Thyroid gland (tissue), 4 donors: ENCODE results near the gene SMIM11.

ENCODE experiments used
- CTCF ChIP-seq, 6 experiments: fragments of 200-600 bp in 3 of 6; fragments of 450-650 bp in 3 of 6; sonication (generic) in 3 of 6; IDR thresholded peaks; one replicate each; pipeline ENCODE4 v1.5.1; 2016 to 2019; ENCODE audit warnings: antibody characterized with exemption in 6 of 6, mild to moderate bottlenecking in 2 of 6, inconsistent platforms in 1 of 6, moderate library complexity in 1 of 6
- POLR2A ChIP-seq, 2 donors: fragments of 450-650 bp; IDR thresholded peaks; one replicate each; pipeline ENCODE4 v1.6.1; 2017; ENCODE audit warnings: antibody characterized with exemption in 2 of 2, mild to moderate bottlenecking in 2 of 2, moderate library complexity in 1 of 2

DNA sequence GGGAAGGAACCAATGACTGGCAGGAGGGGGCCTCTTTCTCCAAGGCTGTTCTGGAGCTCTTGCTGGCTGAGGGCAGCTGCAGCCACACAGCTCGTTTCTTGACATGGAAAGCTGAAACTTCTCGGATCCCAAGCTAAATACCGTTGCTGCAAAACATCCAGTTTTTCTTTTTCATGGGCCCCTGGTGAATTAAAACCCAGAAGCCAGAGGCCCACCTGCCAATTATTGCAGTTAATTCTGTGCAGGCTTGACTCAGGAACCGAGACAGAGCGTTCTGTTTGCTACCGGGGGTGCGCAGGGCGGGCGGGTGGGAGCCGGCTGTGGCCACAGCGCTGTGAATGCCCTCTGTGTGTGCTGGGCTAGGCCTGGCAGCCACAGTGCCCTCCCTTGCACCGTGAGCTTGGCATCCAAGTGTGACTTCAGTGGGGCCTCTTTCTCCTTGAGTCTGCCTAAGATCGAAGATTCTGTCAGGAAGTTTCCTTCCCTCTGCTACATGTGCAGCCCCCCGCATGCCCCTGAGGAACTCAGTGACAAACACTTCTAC lies 31.4 kb upstream of the SMIM11 start:
- TF ChIP-seq CTCF (IDR thresholded peaks at IDR 0.05) (no peak), POLR2A (IDR thresholded peaks at IDR 0.05) (no peak)
